NCI-H2227 (cell line): ENCODE data around the gene TDRD7.
"Not testable (repeated sequence)": the region's sequence is repeated elsewhere in the genome, so short reads cannot be mapped to it uniquely, and the experiment has no call there.

ENCODE experiments used
- DNase-seq: peaks from one replicate; lab custom pipeline; 2025; ENCODE audit not compliant: unreplicated experiment; lab: John Stamatoyannopoulos, UW

The TDRD7 gene

GRCh38 chr9:97473717-97474116 lies 61.8 kb downstream of the TDRD7 start:
- no peak for DNase-seq

DNA sequence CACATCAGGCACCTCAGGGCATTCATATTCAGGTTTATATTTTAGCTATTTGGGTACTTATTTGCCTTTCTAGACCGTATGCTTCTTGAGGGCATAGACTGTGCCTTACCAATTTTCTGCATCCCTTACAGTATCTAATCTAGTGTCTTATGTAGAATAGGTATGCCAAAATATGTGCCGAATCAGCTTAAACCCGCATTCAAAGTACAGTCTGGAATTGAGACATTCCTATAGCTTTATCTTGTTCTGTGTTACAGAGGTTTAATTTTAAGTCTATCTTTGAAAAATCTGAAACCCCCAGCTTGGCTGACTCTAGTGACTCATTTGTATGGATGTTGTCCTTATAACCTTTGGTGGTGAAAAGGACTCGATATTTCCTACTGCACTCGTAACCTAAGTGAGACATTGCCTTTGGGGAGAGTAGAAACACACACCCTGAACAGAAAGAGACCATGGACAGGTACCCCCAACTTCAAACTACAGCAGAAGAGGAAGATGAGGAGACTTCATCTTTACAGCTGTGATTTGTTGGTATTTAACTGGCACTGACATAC lies 62.6 kb downstream of the TDRD7 start:
- DNase-seq, result no peak

GRCh38 chr9:97475059-97475458 lies 63.2 kb downstream of the TDRD7 start:
- no peak for DNase-seq

- DNase-seq, result no peak
These were observed 66.5 kb downstream of the TDRD7 start for GRCh38 chr9:97478301-97478981.

- peak; percentile 2 for DNase-seq
These were observed 67.7 kb downstream of the TDRD7 start for GRCh38 chr9:97479496-97480159.

DNA sequence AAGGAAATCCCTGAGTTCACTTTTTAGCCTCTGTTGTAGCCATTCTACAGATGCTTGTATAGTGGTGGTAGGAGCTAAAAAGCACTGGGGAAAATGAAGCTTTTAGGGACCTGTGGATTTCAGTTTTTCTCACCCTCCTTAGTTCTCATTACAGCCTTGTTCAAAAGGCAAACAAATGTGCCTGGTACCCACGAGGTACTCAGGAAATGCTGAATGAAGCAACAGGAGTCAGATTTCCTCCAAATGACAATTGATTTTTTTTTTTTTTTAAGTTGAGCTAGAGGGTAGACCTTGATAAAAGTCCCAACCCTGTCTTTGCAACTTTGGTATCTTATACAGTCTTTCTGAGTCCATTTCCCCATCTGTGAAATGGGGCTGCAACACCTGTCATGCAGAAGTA lies 68.3 kb downstream of the TDRD7 start:
- no peak for DNase-seq

- no peak for DNase-seq
These were observed 68.9 kb downstream of the TDRD7 start for GRCh38 chr9:97480749-97481148.

- no peak for DNase-seq
These were observed 72.2 kb downstream of the TDRD7 start for GRCh38 chr9:97484134-97484533.

GRCh38 chr9:97487107-97487506 lies 75.2 kb downstream of the TDRD7 start:
- no peak for DNase-seq

DNA sequence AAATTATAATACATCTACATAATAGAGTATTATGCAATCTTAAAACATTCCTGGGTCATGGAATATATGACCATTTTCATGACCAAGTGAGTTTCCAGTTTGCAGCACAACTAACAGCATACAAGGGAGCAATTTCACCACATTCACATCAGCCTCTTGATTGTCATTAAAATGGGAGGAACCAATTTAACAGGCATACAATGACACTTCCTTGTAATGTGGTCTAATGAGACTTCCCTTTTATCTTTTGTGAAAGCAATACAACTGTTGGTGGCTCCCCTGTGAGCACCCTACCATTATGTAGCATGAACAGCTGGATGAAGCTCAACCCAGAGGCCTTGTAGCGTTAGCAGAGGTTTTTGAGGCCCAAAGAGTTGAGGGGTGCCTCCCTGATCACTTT lies 76.0 kb downstream of the TDRD7 start:
- DNase-seq, result no peak

- no peak for DNase-seq
These were observed 79.5 kb downstream of the TDRD7 start for GRCh38 chr9:97491216-97491999.

GRCh38 chr9:97497558-97498375 lies 85.9 kb downstream of the TDRD7 start:
- not testable (repeated sequence) for DNase-seq

DNA sequence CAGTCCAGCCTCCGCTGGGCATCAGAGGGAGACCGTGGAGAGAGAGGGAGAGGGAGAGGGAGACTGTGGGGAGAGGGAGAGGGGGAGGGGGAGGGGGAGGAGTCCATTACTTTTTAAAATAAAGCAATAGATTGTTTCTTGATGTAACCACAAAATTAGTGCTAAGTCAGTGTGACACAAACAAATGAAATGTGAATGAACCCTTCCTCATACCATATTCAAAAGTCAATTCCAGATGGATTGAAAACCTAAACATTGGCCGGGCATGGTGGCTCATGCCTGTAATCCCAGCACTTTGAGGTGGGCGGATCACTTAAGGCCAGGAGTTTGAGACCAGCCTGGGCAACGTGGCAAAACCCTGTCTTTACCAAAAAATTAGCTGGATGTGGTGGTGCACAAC lies 87.0 kb downstream of the TDRD7 start:
- not testable (repeated sequence) for DNase-seq

GRCh38 chr9:97500263-97500662 lies 88.4 kb downstream of the TDRD7 start:
- no peak for DNase-seq

- DNase-seq, result no peak
These were observed 88.9 kb downstream of the TDRD7 start for GRCh38 chr9:97500765-97501176.

DNA sequence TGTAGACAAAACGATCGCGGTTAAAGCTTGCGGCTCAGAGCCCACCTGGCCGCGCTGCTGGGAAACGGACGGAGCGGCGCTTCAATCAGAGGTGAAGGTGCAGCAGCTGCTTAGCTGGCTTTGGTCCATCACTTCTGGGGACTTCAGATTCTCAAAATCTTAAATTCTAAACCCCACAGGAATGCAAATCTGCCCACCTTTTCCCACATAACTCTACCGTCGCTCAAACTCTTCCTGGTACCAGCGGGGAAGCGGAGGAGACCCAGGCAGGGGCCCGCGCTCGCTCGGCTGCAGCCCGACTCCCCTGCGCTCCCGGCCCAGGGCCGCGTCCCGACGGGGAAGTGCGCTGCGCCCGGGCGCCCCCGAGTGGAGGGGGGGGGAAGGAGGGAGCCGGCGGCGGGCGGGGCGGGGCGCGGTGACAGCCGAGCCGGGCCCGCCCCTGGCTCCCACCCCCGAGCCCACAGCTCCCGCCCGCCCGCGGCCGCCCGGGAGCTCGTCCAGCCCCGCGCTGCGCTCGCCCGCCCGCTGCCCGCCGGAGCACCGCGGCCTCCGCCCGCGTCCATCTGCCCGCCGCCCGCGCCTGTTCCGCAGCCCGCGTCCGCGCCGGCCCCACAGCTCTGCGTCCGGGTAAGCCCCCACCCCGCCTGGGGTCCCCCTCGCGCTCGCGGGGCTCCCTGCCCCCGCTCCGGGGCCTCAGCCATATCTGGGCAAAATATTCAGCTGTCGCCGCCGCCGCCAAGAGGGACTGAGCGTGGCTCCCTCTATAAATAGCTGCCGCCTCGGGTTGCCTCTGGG lies 89.5 kb downstream of the TDRD7 start, which contains the start of gene TMOD1:
TMOD1 (plus strand) TSS at position 490 of the 795 bp plus-strand sequence. CDS start 22,523 bp downstream, outside the sequence.
- DNase-seq, result peak; percentile 70

GRCh38 chr9:97501972-97502221 lies 90.0 kb downstream of the TDRD7 start:
- no peak for DNase-seq

- no peak for DNase-seq
These were observed 90.5 kb downstream of the TDRD7 start for GRCh38 chr9:97502222-97502983.
